Smooth muscle cell (in vitro differentiated cells): ENCODE results near the gene SNF8. TPM values are rescaled to one million over a fixed set of nuclear protein-coding genes. Genes with fewer than 3 reads are reported as not detected.

Experiments used
- DNase-seq: peaks from one replicate; lab custom pipeline; 2025; ENCODE audit not compliant: unreplicated experiment; lab: John Stamatoyannopoulos, UW
- H2AFZ ChIP-seq: fragments of 200-600 bp; sonication (generic); 2 replicates; pipeline ENCODE4 v1.6.0; 2016; ENCODE audit warnings: antibody characterized with exemption, low read depth, mild to moderate bottlenecking
- H3F3A ChIP-seq: fragments of 200-600 bp; sonication (generic); 2 replicates; pipeline ENCODE4 v1.6.0; 2017; ENCODE audit warnings: antibody characterized with exemption, low read depth
- H3K27ac ChIP-seq: fragments of 200-600 bp; sonication (generic); 2 replicates; pipeline ENCODE4 v1.5.1; 2016; ENCODE audit warnings: low read depth, mild to moderate bottlenecking
- H3K27me3 ChIP-seq: fragments of 200-600 bp; sonication (generic); 2 replicates; pipeline ENCODE4 v1.6.1; 2016; ENCODE audit warnings: low read depth, mild to moderate bottlenecking
- H3K36me3 ChIP-seq: fragments of 200-600 bp; sonication (generic); 2 replicates; pipeline ENCODE4 v1.5.1; 2016; ENCODE audit warnings: low read depth
- H3K4me1 ChIP-seq: fragments of 200-600 bp; sonication (generic); 2 replicates; pipeline ENCODE4 v1.5.1; 2016; ENCODE audit warnings: low read depth
- H3K4me2 ChIP-seq: fragments of 200-600 bp; sonication (generic); 2 replicates; pipeline ENCODE4 v1.6.0; 2016; ENCODE audit warnings: mild to moderate bottlenecking
- H3K4me3 ChIP-seq: fragments of 200-600 bp; sonication (generic); 2 replicates; pipeline ENCODE4 v1.5.1; 2016; ENCODE audit warnings: mild to moderate bottlenecking
- H3K79me2 ChIP-seq: fragments of 200-600 bp; sonication (generic); 2 replicates; pipeline ENCODE4 v1.6.0; 2016; ENCODE audit warnings: low read depth, mild to moderate bottlenecking
- H3K9ac ChIP-seq: fragments of 200-600 bp; sonication (generic); 2 replicates; pipeline ENCODE4 v1.6.0; 2016; ENCODE audit warnings: low read depth
- H3K9me3 ChIP-seq: fragments of 200-600 bp; sonication (generic); replicated peaks from 2 replicates; pipeline ENCODE4 v1.5.1; 2016; ENCODE audit warnings: low read depth
- H4K20me1 ChIP-seq: fragments of 200-600 bp; sonication (generic); 2 replicates; pipeline ENCODE4 v1.6.0; 2016; ENCODE audit warnings: low read depth
- CTCF ChIP-seq: fragments of 200-600 bp; sonication (generic); IDR thresholded peaks from 2 replicates; pipeline ENCODE4 v1.5.1; 2017; ENCODE audit warnings: borderline replicate concordance, mild to moderate bottlenecking, antibody characterized with exemption; ENCODE audit not compliant: insufficient read depth, poor library complexity, severe bottlenecking
- WGBS: methylation state at CpG from one replicate; pipeline ENCODE4 v1.1.7; 2016; ENCODE audit warnings: low lambda C conversion rate; 5-methylcytosine and 5-hydroxymethylcytosine counted together
- polyA plus RNA-seq: library from polyadenylated mRNA; unstranded; fragments of >200 nt; fragmentation: Nextera tagmentation; extraction: Ambion mirVana; gene quantifications from 2 replicates; pipeline ENCODE4 v1.2.1, GENCODE V29; 2016
- total RNA-seq: library from RNA; depleted of rRNA; stranded (reverse); fragments of >200 nt; gene quantifications from 2 replicates; pipeline ENCODE4 v1.2.3, GENCODE V29; 2014

Gene SNF8
- total and polyA plus RNA-seq, 2 experiments from 2014 or later, result 69.6 to 260 TPM

DNA sequence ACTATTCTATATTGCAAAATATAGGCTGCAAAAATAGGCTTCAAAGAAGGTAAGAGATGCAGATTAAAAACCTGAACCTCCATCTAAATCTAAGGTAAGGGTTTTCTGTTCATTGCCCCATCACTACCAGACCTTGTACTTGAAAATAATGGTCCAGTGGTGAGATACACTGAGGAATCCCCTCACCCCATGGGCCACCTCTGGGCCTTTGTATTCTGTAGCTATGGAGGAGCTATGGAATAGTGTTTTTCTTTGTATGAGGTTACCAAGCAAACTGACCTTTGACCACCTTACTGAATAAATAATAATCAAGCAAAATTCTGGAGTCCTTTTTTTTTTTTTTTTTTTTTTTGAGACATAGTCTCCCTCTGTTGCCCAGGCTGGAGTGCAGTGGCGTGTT, 41.2 kb downstream of the SNF8 start:
- 100% methylated on average over 1 of the region's 1 CpG for WGBS
- no peak overlapping the region for H3K27ac ChIP-seq
- no peaks in the 10 kb centered on the region for H3F3A ChIP-seq
- H3K9me3 ChIP-seq, result no peaks in the 10 kb centered on the region
- no peak for DNase-seq
- H2AFZ ChIP-seq, result no peak overlapping the region
- H3K4me3 ChIP-seq, result no peak overlapping the region
- no peaks in the 10 kb centered on the region for H4K20me1 ChIP-seq
- no peaks in the 10 kb centered on the region for H3K4me1 ChIP-seq
- TF ChIP-seq CTCF, result no peak
- H3K9ac ChIP-seq, result no peak overlapping the region
- peaks cover 19% of the 10 kb centered on the region for H3K79me2 ChIP-seq
- H3K27me3 ChIP-seq, result no peaks in the 10 kb centered on the region
- no peaks in the 10 kb centered on the region for H3K36me3 ChIP-seq
- no peak overlapping the region for H3K4me2 ChIP-seq

- no peak overlapping the region for H2AFZ ChIP-seq
- no peak for DNase-seq
- no peak for TF ChIP-seq CTCF
- no peak overlapping the region for H3K9ac ChIP-seq
- no peaks in the 10 kb centered on the region for H3K27me3 ChIP-seq
- H3K27ac ChIP-seq, result no peak overlapping the region
- no peak overlapping the region for H3K4me2 ChIP-seq
- no peaks in the 10 kb centered on the region for H3F3A ChIP-seq
- H3K36me3 ChIP-seq, result no peaks in the 10 kb centered on the region
- WGBS, result 87% methylated on average over 1 of the region's 1 CpG
- H3K79me2 ChIP-seq, result peaks cover 7% of the 10 kb centered on the region
- no peak overlapping the region for H3K4me3 ChIP-seq
- H4K20me1 ChIP-seq, result no peaks in the 10 kb centered on the region
- H3K9me3 ChIP-seq, result no peaks in the 10 kb centered on the region
- H3K4me1 ChIP-seq, result no peaks in the 10 kb centered on the region
These were observed 43.4 kb downstream of the SNF8 start for GRCh38 chr17:48901241-48901640.

DNA sequence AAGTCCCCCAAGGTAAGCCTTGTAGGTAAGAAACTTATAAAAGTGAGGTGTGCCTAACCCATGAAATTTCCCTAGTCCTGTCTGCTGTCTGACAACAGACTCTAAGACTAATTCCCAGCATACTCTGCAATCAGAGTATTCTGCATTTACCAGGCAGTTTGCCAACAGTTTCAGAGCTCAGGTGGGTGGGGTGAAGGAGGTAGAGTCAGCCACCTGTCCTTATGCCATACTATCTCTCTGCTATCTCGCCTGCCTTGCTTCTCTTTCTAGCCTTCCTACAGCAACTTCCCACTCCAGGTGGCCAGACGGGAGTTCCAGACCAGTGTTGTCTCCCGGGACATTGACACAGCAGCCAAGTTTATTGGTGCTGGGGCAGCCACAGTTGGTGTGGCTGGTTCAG, 49.8 kb downstream of the SNF8 start:
- Histone ChIP-seq H3K4me2 (no peak overlapping the region), H3K9me3 (no peaks in the 10 kb centered on the region), H3F3A (peaks cover 6% of the 10 kb centered on the region), H3K27me3 (no peaks in the 10 kb centered on the region), H3K79me2 (peaks cover 24% of the 10 kb centered on the region), H3K4me1 (peaks cover 6% of the 10 kb centered on the region), H2AFZ (no peak overlapping the region), H4K20me1 (no peaks in the 10 kb centered on the region), H3K4me3 (no peak overlapping the region), H3K36me3 (no peaks in the 10 kb centered on the region), H3K9ac (no peak overlapping the region), H3K27ac (no peak overlapping the region)
- WGBS, result 93% methylated on average over 3 of the region's 3 CpGs
- DNase-seq, result no peak
- no peak for TF ChIP-seq CTCF
